Measurements from ENCODE around the gene RPS27L. TPM values are rescaled to one million over a fixed set of nuclear protein-coding genes. Genes with fewer than 3 reads are reported as not detected.

Gene RPS27L
- total and polyA plus RNA-seq, 9 of the 15 experiments (the other 6 are each of a cell fraction or from before 2014, with no cell fraction given) = 72.2 to 382 (median 116) TPM

DNA sequence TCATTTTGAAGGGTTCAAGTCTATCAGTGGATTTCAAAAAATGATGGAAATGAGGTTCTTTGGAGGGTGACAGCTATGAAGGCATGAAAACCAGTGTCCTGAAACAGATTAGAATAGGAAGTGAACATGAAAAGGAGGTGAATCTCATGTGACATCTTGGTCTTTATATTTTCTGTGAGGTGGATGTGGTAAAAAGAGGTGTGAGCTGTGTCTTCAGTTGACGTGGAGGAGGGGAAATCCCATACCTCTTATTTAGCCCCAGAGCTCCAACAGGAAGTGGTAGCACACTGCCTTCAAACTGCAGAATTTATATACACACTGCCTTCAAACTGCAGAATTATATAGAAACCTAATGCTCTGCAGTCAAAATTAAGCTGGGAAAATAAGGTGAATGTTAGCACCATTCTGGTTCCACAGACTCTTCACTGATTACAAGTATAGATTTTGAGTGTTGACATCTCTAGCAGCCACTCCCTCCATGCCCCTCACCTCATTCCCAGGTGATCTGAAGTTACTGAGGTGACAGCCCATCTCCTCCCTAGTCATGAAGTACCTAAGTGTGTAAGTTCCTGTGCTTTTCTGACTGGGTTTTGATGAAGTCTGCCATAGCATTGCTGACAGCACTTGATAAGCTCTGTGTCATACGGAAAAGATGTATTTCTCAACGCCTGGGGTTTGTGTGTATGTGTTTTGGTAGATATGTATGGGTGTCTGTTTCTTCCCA is 34.8 kb upstream of the RPS27L start:
- CTCF ChIA-PET (ENCODE audit: low intra/inter-chr PET ratio) = no interaction called here
- Histone ChIP-seq H3K79me2 (ENCODE audit: control insufficient read depth, insufficient read depth, low read length) (peaks cover 77% of the 10 kb centered on the region), H3K27me3 (ENCODE audit: control insufficient read depth in 2 of 2, insufficient read depth in 2 of 2, low read length in 2 of 2) (no peaks in the 10 kb centered on the region), H2AFZ (ENCODE audit: low read depth, low read length) (no peak overlapping the region), H3K4me3 (no peak overlapping the region), H3K4me1 (replicated peaks in 1 of 2; ENCODE audit: control insufficient read depth in 2 of 2, insufficient read depth in 2 of 2, low read length in 2 of 2) (peaks cover 14 to 61% of the 10 kb centered on the region in 2 experiments), H3K27ac (ENCODE audit: extremely low read depth, low read depth, low read length) (peak overlapping the region; percentile 80), H3K9me1 (ENCODE audit: control insufficient read depth, insufficient read depth, low read length) (no peaks in the 10 kb centered on the region), H4K20me1 (replicated peaks; ENCODE audit: control insufficient read depth, insufficient read depth, low read length) (peaks cover 5% of the 10 kb centered on the region; the same call in 1 of the 2 replicates), H3K9me3 (replicated peaks; ENCODE audit: control insufficient read depth, insufficient read depth, low read depth, low read length) (no peaks in the 10 kb centered on the region), H3K36me3 (ENCODE audit: control insufficient read depth, insufficient read depth, low read length) (peaks cover 2% of the 10 kb centered on the region; the same call in 2 of the 3 replicates), H3K4me2 (ENCODE audit: insufficient read depth, low read length) (peak overlapping the region; percentile 80), H3K9ac (ENCODE audit: insufficient read depth in 1 of 2, low read depth in 2 of 2, low read length in 2 of 2) (peak overlapping the region in 1 of 2 experiments; percentile 87; a peak in 2 of 4 replicates)
- BruUV-seq (replicated peaks) = no TSS peak
- in situ Hi-C loops (cut with MboI) (no loop called here), intact Hi-C loops (cut with micrococcal nuclease) (loop anchor here (5.0 kb wide), 2 partner anchors 35 to 85 kb away; partner anchors contain the start of genes APH1B and RPS27L)
- DNase-seq (ENCODE audit: extremely low read depth in 1 of 4, low spot score in 3 of 4) (peak in 2 of 4 experiments; percentile 47 to 80), ATAC-seq (peak; percentile 23), FAIRE-seq (peak; percentile 89)
- WGBS (ENCODE audit: insufficient coverage, low coverage, missing lambda C conversion rate) = 6% methylated on average over 3 of the region's 3 CpGs
- POLR2A ChIA-PET = interaction anchor here (0.5 to 4.7 kb wide), 19 partner anchors 10 to 399 kb away, joined by 3 to 36 read pairs (median 4); partner anchors contain the start of gene RPS27L
- TF ChIP-seq ZNF232 (CRISPR knock-in tag; IDR thresholded peaks at IDR 0.05) (no peak), MEIS2 (IDR thresholded peaks at IDR 0.05; ENCODE audit: partially characterized antibody) (peak; percentile 84), EWSR1 (IDR thresholded peaks at IDR 0.05; ENCODE audit: borderline replicate concordance, low read depth, partially characterized antibody) (no peak), ETV6 (IDR thresholded peaks at IDR 0.05; ENCODE audit: borderline replicate concordance in 1 of 2, low read depth in 2 of 2, low read length in 1 of 2) (0 out of 4 replicates have a peak, but pooled peaks of 1 of the 2 experiments have one; percentile 17), ETV6 (CRISPR knock-in tag; IDR thresholded peaks at IDR 0.05; ENCODE audit: borderline replicate concordance) (no peak), BRD9 (IDR thresholded peaks at IDR 0.05; ENCODE audit: low read depth, partially characterized antibody) (no peak), MTA3 (IDR thresholded peaks at IDR 0.05; ENCODE audit: borderline replicate concordance) (no peak), PHF20 (IDR thresholded peaks at IDR 0.05; ENCODE audit: partially characterized antibody) (no peak), MED1 (CRISPR knock-in tag; IDR thresholded peaks at IDR 0.05; ENCODE audit: borderline replicate concordance) (no peak), RBBP5 (IDR thresholded peaks at IDR 0.05; ENCODE audit: borderline replicate concordance, insufficient read depth, low read length, poor library complexity, severe bottlenecking) (no peak), SMARCE1 (IDR thresholded peaks at IDR 0.05) (peak; percentile 64; the same call in 1 of the 2 replicates), ZNF76 (CRISPR knock-in tag; IDR thresholded peaks at IDR 0.05; ENCODE audit: borderline replicate concordance) (no peak), POU5F1 (IDR thresholded peaks at IDR 0.05; ENCODE audit: borderline replicate concordance, low read depth, low read length, partially characterized antibody) (no peak), FOSL1 (tag; conservative IDR thresholded peaks at IDR 0.05) (peak; percentile 78), ZNF699 (CRISPR knock-in tag; IDR thresholded peaks at IDR 0.05; ENCODE audit: insufficient replicate concordance) (no peak), ZC3H4 (CRISPR knock-in tag; IDR thresholded peaks at IDR 0.05; ENCODE audit: borderline replicate concordance) (no peak), NELFE (IDR thresholded peaks at IDR 0.05; ENCODE audit: insufficient read depth, insufficient read length) (no peak)
- TF ChIP-seq, protein P1, sequence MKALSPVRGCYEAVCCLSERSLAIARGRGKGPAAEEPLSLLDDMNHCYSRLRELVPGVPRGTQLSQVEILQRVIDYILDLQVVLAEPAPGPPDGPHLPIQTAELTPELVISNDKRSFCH (CRISPR knock-in tag; IDR thresholded peaks at IDR 0.05) = no peak
- TF ChIP-seq, protein P1 (tag; IDR thresholded peaks at IDR 0.05) = no peak
- TF ChIP-seq, protein P2, sequence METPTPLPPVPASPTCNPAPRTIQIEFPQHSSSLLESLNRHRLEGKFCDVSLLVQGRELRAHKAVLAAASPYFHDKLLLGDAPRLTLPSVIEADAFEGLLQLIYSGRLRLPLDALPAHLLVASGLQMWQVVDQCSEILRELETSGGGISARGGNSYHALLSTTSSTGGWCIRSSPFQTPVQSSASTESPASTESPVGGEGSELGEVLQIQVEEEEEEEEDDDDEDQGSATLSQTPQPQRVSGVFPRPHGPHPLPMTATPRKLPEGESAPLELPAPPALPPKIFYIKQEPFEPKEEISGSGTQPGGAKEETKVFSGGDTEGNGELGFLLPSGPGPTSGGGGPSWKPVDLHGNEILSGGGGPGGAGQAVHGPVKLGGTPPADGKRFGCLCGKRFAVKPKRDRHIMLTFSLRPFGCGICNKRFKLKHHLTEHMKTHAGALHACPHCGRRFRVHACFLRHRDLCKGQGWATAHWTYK (CRISPR knock-in tag; IDR thresholded peaks at IDR 0.05) = 0 out of 2 replicates have a peak, but pooled peaks have one; percentile 13

Data from K562 (cell line).